Measurements from ENCODE around the gene ZNHIT1. TPM values are rescaled to one million over a fixed set of nuclear protein-coding genes. Genes with fewer than 3 reads are reported as not detected.
A peak's percentile ranks its signal among the peaks of the same experiment; 100 is the strongest.
"Not testable (repeated sequence)": the region's sequence is repeated elsewhere in the genome, so short reads cannot be mapped to it uniquely, and the experiment has no call there.

The ZNHIT1 gene
- polyA plus RNA-seq, 12 donors: 21.4 to 46.7 (median 39.1) TPM; not detected in 1

GRCh38 chr7:101239191-101239950, 21.4 kb downstream of the ZNHIT1 start:
- no peak for DNase-seq

- DNase-seq: no peak
Measured at GRCh38 chr7:101239951-101240220, 21.9 kb downstream of the ZNHIT1 start.

GRCh38 chr7:101240226-101241014, 22.5 kb downstream of the ZNHIT1 start:
- no peak for DNase-seq

GRCh38 chr7:101241015-101241363, 23.0 kb downstream of the ZNHIT1 start:
- no peak for DNase-seq

- DNase-seq: no peak
Measured at GRCh38 chr7:101241443-101242349, 23.7 kb downstream of the ZNHIT1 start.

GRCh38 chr7:101243646-101244374, 25.8 kb downstream of the ZNHIT1 start:
- DNase-seq: no peak

GRCh38 chr7:101244375-101245146, 26.6 kb downstream of the ZNHIT1 start, which contains the start of gene FIS1:
TSS of gene FIS1 (minus strand) at chr7:101245081. CDS start at chr7:101245004, 77 bp downstream.
- peak; percentile 92 for DNase-seq

GRCh38 chr7:101245147-101245668, 27.2 kb downstream of the ZNHIT1 start:
- DNase-seq: no peak

GRCh38 chr7:101248276-101248675, 30.3 kb downstream of the ZNHIT1 start:
- DNase-seq: no peak

- DNase-seq: no peak
Measured at GRCh38 chr7:101250324-101250723, 32.4 kb downstream of the ZNHIT1 start.

GRCh38 chr7:101251871-101252659, 34.1 kb downstream of the ZNHIT1 start:
- peak; percentile 98 for DNase-seq

- DNase-seq: not testable (repeated sequence)
Measured at GRCh38 chr7:101253199-101253598, 35.2 kb downstream of the ZNHIT1 start.

- no peak for DNase-seq
Measured at GRCh38 chr7:101255796-101256195, 37.8 kb downstream of the ZNHIT1 start.

- DNase-seq: no peak
Measured at GRCh38 chr7:101258243-101258731, 40.3 kb downstream of the ZNHIT1 start.

- DNase-seq: not testable (repeated sequence)
Measured at GRCh38 chr7:101264102-101264706, 46.2 kb downstream of the ZNHIT1 start.

GRCh38 chr7:101265622-101266516, 47.9 kb downstream of the ZNHIT1 start:
- no peak for DNase-seq

- no peak for DNase-seq
Measured at GRCh38 chr7:101269664-101270063, 51.7 kb downstream of the ZNHIT1 start.

- DNase-seq: no peak
Measured at GRCh38 chr7:101271021-101271420, 53.1 kb downstream of the ZNHIT1 start.
